Fibroblast of skin of right quadriceps (primary cell): ENCODE data around the gene PDGFC.

Source experiments
- DNase-seq: peaks from one replicate; pipeline ENCODE4 v3.0.0-alpha.2; 2013

PDGFC gene

GRCh38 chr4:156732634-156733033 lies 239.0 kb downstream of the PDGFC start:
- DNase-seq = no peak

- no peak for DNase-seq
These were observed 242.2 kb downstream of the PDGFC start for GRCh38 chr4:156729416-156729815.

- DNase-seq = no peak
These were observed 246.3 kb downstream of the PDGFC start for GRCh38 chr4:156725257-156725656.

- no peak for DNase-seq
These were observed 247.5 kb downstream of the PDGFC start for GRCh38 chr4:156723951-156724668.

- DNase-seq = no peak
These were observed 253.4 kb downstream of the PDGFC start for GRCh38 chr4:156718226-156718625.

GRCh38 chr4:156711193-156711590 lies 260.4 kb downstream of the PDGFC start:
- no peak for DNase-seq
